IPS DF 4.7 (cell line): ENCODE results near the gene ATM.

Experiments used
- DNase-seq: peaks from one replicate; pipeline ENCODE4 v3.0.0-alpha.2; 2013; ENCODE audit warnings: low spot score; ENCODE audit errors: extremely low read depth

ATM gene

GRCh38 chr11:108222574-108223347 is at the start of gene ATM, which contains the start of gene NPAT:
ATM (plus strand) TSS chr11:108223067; CDS start chr11:108227625, 4,558 bp downstream.
NPAT (minus strand) TSS chr11:108222638; CDS start chr11:108222536, 102 bp downstream.
- peak; percentile 90 for DNase-seq

GRCh38 chr11:108177570-108177969 is 45.3 kb upstream of the ATM start:
- no peak for DNase-seq

- DNase-seq, result no peak
These were observed 29.1 kb upstream of the ATM start for GRCh38 chr11:108193725-108194124.

DNA sequence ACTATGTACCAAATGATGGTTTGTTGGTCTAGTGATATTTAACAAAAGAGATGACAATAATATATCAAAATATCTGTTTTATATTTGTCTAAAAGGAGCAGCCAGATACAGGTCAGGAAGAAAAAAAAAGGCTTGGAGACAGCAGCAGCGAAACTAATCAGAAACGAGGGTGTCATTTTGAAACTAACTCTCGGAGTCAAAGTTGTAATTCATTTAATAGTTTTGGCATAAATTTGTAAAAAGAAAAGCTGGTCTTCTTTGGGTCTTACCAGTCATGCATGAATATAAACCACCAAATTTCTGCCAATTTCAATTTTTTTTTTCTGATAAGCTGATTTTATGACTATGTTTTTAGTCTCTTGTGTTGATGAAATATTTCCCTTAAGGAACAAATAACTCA is 26.0 kb upstream of the ATM start:
- DNase-seq, result no peak

DNA sequence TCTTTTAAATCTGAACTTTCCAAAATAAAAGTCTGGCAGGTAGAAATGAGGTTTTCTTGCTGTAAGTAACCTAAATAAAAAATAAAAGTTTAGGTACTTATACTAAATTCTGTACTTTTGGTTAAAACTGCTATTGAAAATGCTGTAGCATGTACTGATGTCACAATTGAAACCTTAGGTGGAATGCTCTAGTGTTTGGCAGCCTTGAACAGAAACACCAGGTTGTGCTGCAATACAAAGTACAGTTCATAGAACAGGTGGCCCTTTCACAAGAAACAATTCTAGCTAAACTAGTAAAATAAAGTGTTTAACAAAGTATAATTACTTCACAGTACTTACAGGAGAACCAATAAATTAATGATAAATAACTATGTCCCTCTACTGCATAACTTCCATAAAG is 25.5 kb upstream of the ATM start:
- DNase-seq, result no peak

GRCh38 chr11:108198833-108199232 is 24.0 kb upstream of the ATM start:
- no peak for DNase-seq

GRCh38 chr11:108199446-108200321 is 23.2 kb upstream of the ATM start:
- DNase-seq, result no peak

GRCh38 chr11:108203075-108203474 is 19.8 kb upstream of the ATM start:
- no peak for DNase-seq

GRCh38 chr11:108204376-108204775 is 18.5 kb upstream of the ATM start:
- no peak for DNase-seq

- DNase-seq, result no peak
These were observed 17.9 kb upstream of the ATM start for GRCh38 chr11:108204929-108205499.

- no peak for DNase-seq
These were observed 16.7 kb upstream of the ATM start for GRCh38 chr11:108206171-108206570.

- DNase-seq, result no peak
These were observed 15.7 kb upstream of the ATM start for GRCh38 chr11:108206969-108207682.

DNA sequence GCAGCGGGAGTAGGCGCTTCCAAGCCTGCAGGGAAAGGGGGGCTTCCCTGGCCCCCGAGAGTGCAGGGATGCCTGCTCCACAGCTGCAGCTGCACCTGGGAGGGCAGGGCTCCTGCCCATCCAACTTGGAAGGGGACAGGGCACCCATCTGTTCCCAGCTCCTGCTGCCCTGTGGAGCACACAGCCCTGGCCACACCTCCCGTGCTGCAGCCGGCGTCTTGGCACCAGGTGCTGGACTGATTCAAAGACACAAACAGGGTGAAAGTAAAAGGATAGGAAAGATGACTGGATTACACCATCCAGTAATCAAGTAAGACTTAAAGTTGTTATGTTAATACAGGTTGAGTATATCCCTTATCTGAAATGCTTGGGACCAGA is 15.2 kb upstream of the ATM start:
- DNase-seq, result no peak

DNA sequence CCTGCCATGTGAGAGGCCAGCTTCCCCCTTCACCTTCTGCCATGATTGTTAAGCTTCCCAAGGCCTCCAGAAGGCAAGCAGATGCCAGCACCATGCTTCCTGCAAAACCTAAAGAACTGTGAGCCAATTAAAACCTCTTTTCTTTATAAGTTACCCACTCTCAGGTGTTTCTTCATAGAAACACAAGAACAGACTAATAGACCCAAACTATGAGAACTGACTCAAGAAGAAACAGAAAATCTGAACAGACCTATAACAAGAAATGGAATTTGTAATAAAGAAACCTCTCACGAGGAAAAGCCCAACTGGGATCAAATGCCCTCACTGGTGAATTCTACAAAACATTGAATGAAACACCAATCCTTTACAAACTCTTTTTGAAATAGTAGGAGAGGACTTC is 12.4 kb upstream of the ATM start:
- no peak for DNase-seq

- no peak for DNase-seq
These were observed 9.1 kb upstream of the ATM start for GRCh38 chr11:108213784-108214183.

- DNase-seq, result no peak
These were observed 5.9 kb upstream of the ATM start for GRCh38 chr11:108216988-108217387.

GRCh38 chr11:108218455-108218854 is 4.4 kb upstream of the ATM start:
- no peak for DNase-seq

- DNase-seq, result no peak
These were observed 3.7 kb upstream of the ATM start for GRCh38 chr11:108218912-108219783.

GRCh38 chr11:108220721-108221336 is 2.0 kb upstream of the ATM start:
- DNase-seq, result no peak

DNA sequence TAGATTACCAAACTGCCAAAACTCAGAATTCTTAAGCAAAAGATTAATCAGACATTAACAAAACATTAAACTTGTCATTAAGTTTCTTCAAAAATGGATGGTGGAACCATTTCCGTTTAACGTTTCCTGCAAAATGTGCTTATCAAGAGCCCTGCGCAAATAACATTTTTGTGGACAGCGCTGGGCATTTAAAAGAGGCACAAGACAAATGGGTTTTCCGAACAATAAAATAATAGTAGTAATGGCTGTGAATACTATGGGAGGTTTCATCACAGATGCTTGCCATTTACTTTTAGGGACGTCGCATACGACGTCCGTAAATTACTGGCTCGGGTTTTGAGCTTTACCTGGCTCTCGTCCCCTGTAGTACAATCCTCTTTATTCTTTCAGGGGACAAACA is 1.5 kb upstream of the ATM start:
- no peak for DNase-seq
